WTC11 (cell line): Measurements from ENCODE around the gene TARP.

ENCODE experiments used
- ATAC-seq: fragments of 200-7000 bp; cut with Tn5 transposase; 2 replicates; pipeline ENCODE4 v1.10.0; 2021; ENCODE audit warnings: mild to moderate bottlenecking, moderate library complexity
- CTCF ChIA-PET: fragments of 300-600 bp; sonication (Branson Sonifier 250); formaldehyde crosslinking; loops from one replicate; lab custom pipeline; 2021; ENCODE audit warnings: antibody characterized with exemption; lab: Charles Lee
- POLR2A ChIA-PET: fragments of 350-600 bp; sonication (Branson Sonifier 250); formaldehyde crosslinking; loops from one replicate; lab custom pipeline; 2021; ENCODE audit warnings: antibody characterized with exemption; lab: Charles Lee
- DNase-seq: peaks from one replicate; pipeline ENCODE4 v3.0.0; 2021; ENCODE audit warnings: low spot score
- H3K27ac Mint-ChIP-seq: 2 replicates; pipeline ENCODE4 v1.8.0; 2021; ENCODE audit warnings: mixed read lengths
- H3K27me3 Mint-ChIP-seq: 2 replicates; pipeline ENCODE4 v1.8.0; 2021; ENCODE audit warnings: low read depth, mild to moderate bottlenecking, moderate library complexity, mixed read lengths
- H3K36me3 Mint-ChIP-seq: 2 replicates; pipeline ENCODE4 v1.8.0; 2021; ENCODE audit warnings: mixed read lengths
- H3K4me1 Mint-ChIP-seq: 2 replicates; pipeline ENCODE4 v1.8.0; 2022; ENCODE audit warnings: mixed read lengths
- H3K4me3 Mint-ChIP-seq: 2 replicates; pipeline ENCODE4 v1.8.0; 2021; ENCODE audit warnings: mild to moderate bottlenecking, moderate library complexity, mixed read lengths
- H3K9me3 Mint-ChIP-seq: 2 replicates; pipeline ENCODE4 v1.8.0; 2021; ENCODE audit warnings: mixed read lengths
- CREM ChIP-seq: sonication (generic); formaldehyde crosslinking; IDR thresholded peaks from 2 replicates; pipeline ENCODE4 v1.8.1; 2022; ENCODE audit warnings: mild to moderate bottlenecking, missing genetic modification reagents, moderate library complexity
- IRF2 ChIP-seq: sonication (generic); formaldehyde crosslinking; IDR thresholded peaks from 2 replicates; pipeline ENCODE4 v1.8.0; 2022; ENCODE audit warnings: low read depth, missing genetic modification reagents, borderline replicate concordance
- JAZF1 ChIP-seq: fragments of 250-450 bp; sonication (Bioruptor Pico); IDR thresholded peaks from 2 replicates; pipeline ENCODE4 v1.9.0; 2021; ENCODE audit warnings: moderate library complexity, mild to moderate bottlenecking, inconsistent platforms
- JUN ChIP-seq: sonication (generic); formaldehyde crosslinking; IDR thresholded peaks from 2 replicates; pipeline ENCODE4 v1.8.0; 2023; ENCODE audit warnings: mild to moderate bottlenecking, missing genetic modification reagents
- NFE2L1 ChIP-seq: sonication (generic); formaldehyde crosslinking; IDR thresholded peaks from 2 replicates; pipeline ENCODE4 v1.8.1; 2023; ENCODE audit warnings: missing genetic modification reagents
- NR1H2 ChIP-seq: sonication (generic); formaldehyde crosslinking; IDR thresholded peaks from 2 replicates; pipeline ENCODE4 v1.9.0; 2021; ENCODE audit warnings: mild to moderate bottlenecking, moderate library complexity, missing genetic modification reagents
- NR3C1 ChIP-seq: sonication (generic); formaldehyde crosslinking; conservative IDR thresholded peaks from 2 replicates; pipeline ENCODE4 v1.8.1; 2023; ENCODE audit warnings: low read depth, mild to moderate bottlenecking, missing genetic modification reagents
- PRRX2 ChIP-seq: fragments of 250-450 bp; sonication (Bioruptor Pico); IDR thresholded peaks from 2 replicates; pipeline ENCODE4 v1.8.0; 2021; ENCODE audit warnings: mild to moderate bottlenecking
- RELA ChIP-seq: sonication (generic); formaldehyde crosslinking; IDR thresholded peaks from 2 replicates; pipeline ENCODE4 v1.8.1; 2022; ENCODE audit warnings: missing genetic modification reagents, mild to moderate bottlenecking, borderline replicate concordance
- TCF7 ChIP-seq: sonication (generic); formaldehyde crosslinking; IDR thresholded peaks from 2 replicates; pipeline ENCODE4 v1.8.0; 2022; ENCODE audit warnings: mild to moderate bottlenecking, low read depth, missing genetic modification reagents, moderate library complexity
- TEAD4 ChIP-seq: sonication (generic); formaldehyde crosslinking; IDR thresholded peaks from 2 replicates; pipeline ENCODE4 v1.8.0; 2022; ENCODE audit warnings: mild to moderate bottlenecking, missing genetic modification reagents
- ZNF138 ChIP-seq: sonication (generic); formaldehyde crosslinking; conservative IDR thresholded peaks from 2 replicates; pipeline ENCODE4 v1.8.1; 2022; ENCODE audit warnings: mild to moderate bottlenecking, moderate library complexity, missing genetic modification reagents
- TF ChIP-seq, protein P1 (sequence below): sonication (generic); formaldehyde crosslinking; IDR thresholded peaks from 2 replicates; pipeline ENCODE4 v1.8.1; 2023; ENCODE audit warnings: mild to moderate bottlenecking, missing genetic modification reagents, moderate library complexity
- TF ChIP-seq, protein P2 (sequence below): sonication (generic); formaldehyde crosslinking; IDR thresholded peaks from 2 replicates; pipeline ENCODE4 v1.8.1; 2023; ENCODE audit warnings: mild to moderate bottlenecking, missing genetic modification reagents, moderate library complexity
- TF ChIP-seq, protein P3 (sequence below): fragments of 250-450 bp; sonication (Bioruptor Pico); conservative IDR thresholded peaks from 2 replicates; pipeline ENCODE4 v1.9.0; 2021; ENCODE audit warnings: mild to moderate bottlenecking
- TF ChIP-seq, protein P4 (sequence below): sonication (generic); formaldehyde crosslinking; IDR thresholded peaks from 2 replicates; pipeline ENCODE4 v1.8.1; 2023; ENCODE audit warnings: mild to moderate bottlenecking, moderate library complexity, missing genetic modification reagents
- TF ChIP-seq, protein P5 (sequence below): sonication (generic); formaldehyde crosslinking; IDR thresholded peaks from 2 replicates; pipeline ENCODE4 v1.8.1; 2023; ENCODE audit warnings: mild to moderate bottlenecking, missing genetic modification reagents
- TF ChIP-seq, protein P6 (sequence below): sonication (generic); formaldehyde crosslinking; IDR thresholded peaks from 2 replicates; pipeline ENCODE4 v1.8.0; 2023; ENCODE audit warnings: missing genetic modification reagents
- TF ChIP-seq, protein P7 (sequence below): sonication (generic); formaldehyde crosslinking; IDR thresholded peaks from 2 replicates; pipeline ENCODE4 v1.8.0; 2022; ENCODE audit warnings: mild to moderate bottlenecking, missing genetic modification reagents
- TF ChIP-seq, protein P8 (sequence below): sonication (generic); formaldehyde crosslinking; IDR thresholded peaks from 2 replicates; pipeline ENCODE4 v1.8.0; 2022; ENCODE audit warnings: mild to moderate bottlenecking, missing genetic modification reagents
- TF ChIP-seq, protein P9 (sequence below): fragments of 250-450 bp; sonication (Bioruptor Pico); IDR thresholded peaks from 2 replicates; pipeline ENCODE4 v1.9.0; 2021; ENCODE audit warnings: moderate library complexity, mild to moderate bottlenecking, inconsistent platforms, borderline replicate concordance

The TARP gene

DNA sequence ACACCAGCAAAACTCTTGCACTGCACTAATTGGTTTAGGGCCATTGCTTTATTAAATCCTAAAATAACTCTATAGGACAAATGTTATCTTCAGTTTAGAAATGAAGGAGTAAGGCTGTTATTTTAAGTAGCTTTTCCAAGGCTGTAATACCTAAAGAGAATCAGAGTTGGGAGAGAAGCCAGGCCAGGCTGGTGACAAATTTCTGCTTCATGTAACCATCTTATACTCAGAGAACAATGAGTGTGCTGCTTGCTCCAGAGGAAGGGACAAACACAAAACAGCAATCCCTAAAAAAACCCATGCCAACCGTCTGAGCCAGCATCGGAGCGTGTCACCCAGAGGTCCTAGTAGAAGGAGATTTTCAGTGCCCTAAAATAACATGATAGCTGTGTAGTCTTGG is 49.7 kb upstream of the TARP start (continued):
- no peak for TF ChIP-seq IRF2 (CRISPR knock-in tag)
- TF ChIP-seq, protein P1, sequence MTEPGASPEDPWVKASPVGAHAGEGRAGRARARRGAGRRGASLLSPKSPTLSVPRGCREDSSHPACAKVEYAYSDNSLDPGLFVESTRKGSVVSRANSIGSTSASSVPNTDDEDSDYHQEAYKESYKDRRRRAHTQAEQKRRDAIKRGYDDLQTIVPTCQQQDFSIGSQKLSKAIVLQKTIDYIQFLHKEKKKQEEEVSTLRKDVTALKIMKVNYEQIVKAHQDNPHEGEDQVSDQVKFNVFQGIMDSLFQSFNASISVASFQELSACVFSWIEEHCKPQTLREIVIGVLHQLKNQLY (CRISPR knock-in tag): no peak
- TF ChIP-seq, all 79 proteins: peak for 0

DNA sequence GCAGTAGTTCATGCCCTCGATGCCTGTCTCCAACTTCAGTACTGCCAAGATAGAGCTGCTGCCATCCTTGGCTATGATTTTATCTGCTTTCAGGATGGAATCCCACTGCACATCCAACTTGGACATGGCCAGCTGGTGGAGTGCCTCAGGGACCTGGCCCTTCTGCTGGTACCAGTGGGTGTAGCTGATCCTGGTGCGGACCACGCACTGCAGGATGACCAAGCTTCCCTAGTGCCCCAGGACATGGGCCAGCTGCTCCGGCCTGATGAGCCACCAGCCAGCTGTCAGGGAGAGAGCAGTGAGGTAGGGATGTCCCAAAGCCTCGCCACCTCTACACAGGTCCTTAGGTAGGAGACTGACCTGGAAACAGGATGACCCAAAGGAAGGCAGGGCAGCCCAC is 49.0 kb upstream of the TARP start:
- no peaks in the 10 kb centered on the region for H3K9me3 Mint-ChIP-seq
- no peak overlapping the region for H3K4me3 Mint-ChIP-seq
- H3K27me3 Mint-ChIP-seq: no peaks in the 10 kb centered on the region; the same call in 1 of the 2 replicates
- DNase-seq: no peak
- TF ChIP-seq NR3C1: no peak
- no peak for TF ChIP-seq JUN (CRISPR knock-in tag)
- no peak for TF ChIP-seq PRRX2
- no peak for TF ChIP-seq ZNF138 (CRISPR knock-in tag)
- TF ChIP-seq, protein P2, sequence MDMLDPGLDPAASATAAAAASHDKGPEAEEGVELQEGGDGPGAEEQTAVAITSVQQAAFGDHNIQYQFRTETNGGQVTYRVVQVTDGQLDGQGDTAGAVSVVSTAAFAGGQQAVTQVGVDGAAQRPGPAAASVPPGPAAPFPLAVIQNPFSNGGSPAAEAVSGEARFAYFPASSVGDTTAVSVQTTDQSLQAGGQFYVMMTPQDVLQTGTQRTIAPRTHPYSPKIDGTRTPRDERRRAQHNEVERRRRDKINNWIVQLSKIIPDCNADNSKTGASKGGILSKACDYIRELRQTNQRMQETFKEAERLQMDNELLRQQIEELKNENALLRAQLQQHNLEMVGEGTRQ: no peak
- TF ChIP-seq TCF7 (CRISPR knock-in tag): no peak
- TF ChIP-seq CREM: no peak
- no peak overlapping the region for H3K27ac Mint-ChIP-seq
- ChIA-PET POLR2A (no interaction called here), CTCF (interaction anchor here (1.1 to 6.0 kb wide), 4 partner anchors 9 to 107 kb away, joined by 3 to 44 read pairs (median 16); no protein-coding TSS in a partner anchor)
- H3K36me3 Mint-ChIP-seq: no peaks in the 10 kb centered on the region
- ATAC-seq: no peak
- peaks cover 33% of the 10 kb centered on the region for H3K4me1 Mint-ChIP-seq

DNA sequence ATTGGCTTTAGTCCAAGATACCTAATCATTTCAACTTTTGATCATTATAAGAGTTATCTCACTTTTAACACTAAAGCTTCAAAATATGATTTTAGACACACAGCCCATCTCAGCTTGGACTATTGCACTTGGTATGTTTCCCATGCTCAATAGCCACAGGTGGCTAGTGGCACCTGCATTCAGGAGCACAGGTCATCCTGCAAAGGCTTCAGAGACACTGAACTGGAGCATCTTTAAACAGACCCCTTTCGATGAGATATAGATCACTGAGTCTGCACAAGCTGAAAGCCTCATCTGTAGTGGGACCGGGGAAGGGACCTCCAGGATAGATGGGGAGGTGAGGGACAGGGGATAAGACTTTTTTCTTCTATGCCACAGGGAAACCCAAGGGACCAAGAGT is 48.5 kb upstream of the TARP start:
- POLR2A ChIA-PET: no interaction called here
- H3K27ac Mint-ChIP-seq: no peak overlapping the region
- ATAC-seq: no peak
- CTCF ChIA-PET: interaction anchor here (1.1 to 8.2 kb wide), 4 partner anchors 9 to 106 kb away, joined by 3 to 80 read pairs (median 16); no protein-coding TSS in a partner anchor
- DNase-seq: no peak
- H3K4me3 Mint-ChIP-seq: no peak overlapping the region
- H3K36me3 Mint-ChIP-seq: no peaks in the 10 kb centered on the region
- H3K4me1 Mint-ChIP-seq: peaks cover 30% of the 10 kb centered on the region
- no peaks in the 10 kb centered on the region for H3K9me3 Mint-ChIP-seq
- H3K27me3 Mint-ChIP-seq: no peaks in the 10 kb centered on the region; the same call in 1 of the 2 replicates
- TF ChIP-seq, protein P3, sequence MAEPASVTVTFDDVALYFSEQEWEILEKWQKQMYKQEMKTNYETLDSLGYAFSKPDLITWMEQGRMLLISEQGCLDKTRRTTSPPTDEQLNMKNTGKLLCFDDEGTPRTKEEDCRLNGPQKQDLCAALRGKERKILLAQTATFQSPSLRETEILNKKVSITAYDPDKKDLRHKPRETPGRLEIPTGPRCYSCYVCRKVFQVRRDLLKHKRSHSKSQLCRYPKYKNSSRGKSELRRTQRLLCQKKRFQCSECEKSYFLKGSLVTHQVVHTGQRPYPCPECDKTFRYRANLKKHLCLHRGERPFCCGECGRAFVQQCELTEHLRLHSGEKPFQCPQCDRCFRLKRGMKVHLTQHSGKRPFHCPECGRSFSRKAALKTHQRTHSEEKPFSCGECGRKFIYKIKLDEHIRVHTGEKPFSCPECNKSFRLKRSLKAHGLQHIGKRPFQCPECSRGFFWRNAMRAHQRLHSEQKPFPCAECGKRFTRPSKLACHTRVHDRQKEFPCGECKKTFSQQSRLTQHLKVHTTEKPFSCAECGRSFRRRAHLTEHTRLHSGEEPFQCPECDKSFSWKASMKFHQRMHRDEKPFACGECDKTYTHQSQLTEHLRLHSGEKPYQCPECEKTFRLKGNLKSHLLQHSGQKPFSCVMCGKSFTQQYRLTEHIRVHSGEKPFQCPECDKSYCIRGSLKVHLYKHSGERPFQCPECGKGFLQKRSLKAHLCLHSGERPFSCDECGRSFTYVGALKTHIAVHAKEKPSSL (CRISPR knock-in tag): no peak
- TF ChIP-seq RELA (no peak), NFE2L1 (no peak), NR3C1 (no peak), JAZF1 (CRISPR knock-in tag) (no peak), TEAD4 (no peak), NR1H2 (CRISPR knock-in tag) (no peak)
- TF ChIP-seq, protein P4, sequence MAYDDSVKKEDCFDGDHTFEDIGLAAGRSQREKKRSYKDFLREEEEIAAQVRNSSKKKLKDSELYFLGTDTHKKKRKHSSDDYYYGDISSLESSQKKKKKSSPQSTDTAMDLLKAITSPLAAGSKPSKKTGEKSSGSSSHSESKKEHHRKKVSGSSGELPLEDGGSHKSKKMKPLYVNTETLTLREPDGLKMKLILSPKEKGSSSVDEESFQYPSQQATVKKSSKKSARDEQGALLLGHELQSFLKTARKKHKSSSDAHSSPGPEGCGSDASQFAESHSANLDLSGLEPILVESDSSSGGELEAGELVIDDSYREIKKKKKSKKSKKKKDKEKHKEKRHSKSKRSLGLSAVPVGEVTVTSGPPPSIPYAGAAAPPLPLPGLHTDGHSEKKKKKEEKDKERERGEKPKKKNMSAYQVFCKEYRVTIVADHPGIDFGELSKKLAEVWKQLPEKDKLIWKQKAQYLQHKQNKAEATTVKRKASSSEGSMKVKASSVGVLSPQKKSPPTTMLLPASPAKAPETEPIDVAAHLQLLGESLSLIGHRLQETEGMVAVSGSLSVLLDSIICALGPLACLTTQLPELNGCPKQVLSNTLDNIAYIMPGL (CRISPR knock-in tag): no peak
- TF ChIP-seq, protein P5, sequence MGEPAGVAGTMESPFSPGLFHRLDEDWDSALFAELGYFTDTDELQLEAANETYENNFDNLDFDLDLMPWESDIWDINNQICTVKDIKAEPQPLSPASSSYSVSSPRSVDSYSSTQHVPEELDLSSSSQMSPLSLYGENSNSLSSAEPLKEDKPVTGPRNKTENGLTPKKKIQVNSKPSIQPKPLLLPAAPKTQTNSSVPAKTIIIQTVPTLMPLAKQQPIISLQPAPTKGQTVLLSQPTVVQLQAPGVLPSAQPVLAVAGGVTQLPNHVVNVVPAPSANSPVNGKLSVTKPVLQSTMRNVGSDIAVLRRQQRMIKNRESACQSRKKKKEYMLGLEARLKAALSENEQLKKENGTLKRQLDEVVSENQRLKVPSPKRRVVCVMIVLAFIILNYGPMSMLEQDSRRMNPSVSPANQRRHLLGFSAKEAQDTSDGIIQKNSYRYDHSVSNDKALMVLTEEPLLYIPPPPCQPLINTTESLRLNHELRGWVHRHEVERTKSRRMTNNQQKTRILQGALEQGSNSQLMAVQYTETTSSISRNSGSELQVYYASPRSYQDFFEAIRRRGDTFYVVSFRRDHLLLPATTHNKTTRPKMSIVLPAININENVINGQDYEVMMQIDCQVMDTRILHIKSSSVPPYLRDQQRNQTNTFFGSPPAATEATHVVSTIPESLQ (CRISPR knock-in tag): no peak
- TF ChIP-seq, protein P6, sequence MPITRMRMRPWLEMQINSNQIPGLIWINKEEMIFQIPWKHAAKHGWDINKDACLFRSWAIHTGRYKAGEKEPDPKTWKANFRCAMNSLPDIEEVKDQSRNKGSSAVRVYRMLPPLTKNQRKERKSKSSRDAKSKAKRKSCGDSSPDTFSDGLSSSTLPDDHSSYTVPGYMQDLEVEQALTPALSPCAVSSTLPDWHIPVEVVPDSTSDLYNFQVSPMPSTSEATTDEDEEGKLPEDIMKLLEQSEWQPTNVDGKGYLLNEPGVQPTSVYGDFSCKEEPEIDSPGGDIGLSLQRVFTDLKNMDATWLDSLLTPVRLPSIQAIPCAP (CRISPR knock-in tag): no peak
- TF ChIP-seq, protein P7, sequence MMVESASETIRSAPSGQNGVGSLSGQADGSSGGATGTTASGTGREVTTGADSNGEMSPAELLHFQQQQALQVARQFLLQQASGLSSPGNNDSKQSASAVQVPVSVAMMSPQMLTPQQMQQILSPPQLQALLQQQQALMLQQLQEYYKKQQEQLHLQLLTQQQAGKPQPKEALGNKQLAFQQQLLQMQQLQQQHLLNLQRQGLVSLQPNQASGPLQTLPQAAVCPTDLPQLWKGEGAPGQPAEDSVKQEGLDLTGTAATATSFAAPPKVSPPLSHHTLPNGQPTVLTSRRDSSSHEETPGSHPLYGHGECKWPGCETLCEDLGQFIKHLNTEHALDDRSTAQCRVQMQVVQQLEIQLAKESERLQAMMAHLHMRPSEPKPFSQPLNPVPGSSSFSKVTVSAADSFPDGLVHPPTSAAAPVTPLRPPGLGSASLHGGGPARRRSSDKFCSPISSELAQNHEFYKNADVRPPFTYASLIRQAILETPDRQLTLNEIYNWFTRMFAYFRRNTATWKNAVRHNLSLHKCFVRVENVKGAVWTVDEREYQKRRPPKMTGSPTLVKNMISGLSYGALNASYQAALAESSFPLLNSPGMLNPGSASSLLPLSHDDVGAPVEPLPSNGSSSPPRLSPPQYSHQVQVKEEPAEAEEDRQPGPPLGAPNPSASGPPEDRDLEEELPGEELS (CRISPR knock-in tag): no peak
- TF ChIP-seq, protein P8, sequence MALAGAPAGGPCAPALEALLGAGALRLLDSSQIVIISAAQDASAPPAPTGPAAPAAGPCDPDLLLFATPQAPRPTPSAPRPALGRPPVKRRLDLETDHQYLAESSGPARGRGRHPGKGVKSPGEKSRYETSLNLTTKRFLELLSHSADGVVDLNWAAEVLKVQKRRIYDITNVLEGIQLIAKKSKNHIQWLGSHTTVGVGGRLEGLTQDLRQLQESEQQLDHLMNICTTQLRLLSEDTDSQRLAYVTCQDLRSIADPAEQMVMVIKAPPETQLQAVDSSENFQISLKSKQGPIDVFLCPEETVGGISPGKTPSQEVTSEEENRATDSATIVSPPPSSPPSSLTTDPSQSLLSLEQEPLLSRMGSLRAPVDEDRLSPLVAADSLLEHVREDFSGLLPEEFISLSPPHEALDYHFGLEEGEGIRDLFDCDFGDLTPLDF (CRISPR knock-in tag): no peak
- TF ChIP-seq, protein P9, sequence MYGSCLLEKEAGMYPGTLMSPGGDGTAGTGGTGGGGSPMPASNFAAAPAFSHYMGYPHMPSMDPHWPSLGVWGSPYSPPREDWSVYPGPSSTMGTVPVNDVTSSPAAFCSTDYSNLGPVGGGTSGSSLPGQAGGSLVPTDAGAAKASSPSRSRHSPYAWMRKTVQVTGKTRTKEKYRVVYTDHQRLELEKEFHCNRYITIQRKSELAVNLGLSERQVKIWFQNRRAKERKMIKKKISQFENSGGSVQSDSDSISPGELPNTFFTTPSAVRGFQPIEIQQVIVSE (CRISPR knock-in tag): no peak
